ENCODE results near the gene TOMM22. TPM values are rescaled to one million over a fixed set of nuclear protein-coding genes. Genes with fewer than 3 reads are reported as not detected.

Gene TOMM22
- total RNA-seq, 4 donors from 2014 or later, result 15.6 to 56.2 (median 36.7) TPM

Other genes starting within 250 kb of the TOMM22 start
- gene KCNJ4, start 226.8 kb upstream of the TOMM22 start, total RNA-seq, result under 1 TPM in 3 of 4 donors, not detected in 1; 0.21 to 0.55 (median 0.32) TPM
- 1 to 10 TPM; 2.8 to 6.7 (median 3.9) TPM for gene KDELR3, start 213.9 kb upstream of the TOMM22 start, total RNA-seq
- 100 to 1,000 TPM; 315 to 696 (median 363) TPM for gene DDX17, start 175.6 kb upstream of the TOMM22 start, total RNA-seq
- gene DMC1, start 111.8 kb upstream of the TOMM22 start, total RNA-seq, result 10 to 100 TPM in 1 of 4 donors, 1 to 10 TPM in 1, under 1 TPM in 2; 0.25 to 19.0 (median 0.68) TPM
- 1 to 10 TPM in 3 of 4 donors, under 1 TPM in 1; 0.89 to 6.2 (median 2.2) TPM for gene FAM227A, start 25.6 kb upstream of the TOMM22 start, total RNA-seq
- 10 to 100 TPM in 3 of 4 donors, 1 to 10 TPM in 1; 9.9 to 25.7 (median 15.4) TPM for gene CBY1, start 25.3 kb upstream of the TOMM22 start, total RNA-seq
- gene JOSD1, start 19.0 kb downstream of the TOMM22 start, total RNA-seq, result 10 to 100 TPM; 51.4 to 87.4 (median 62.3) TPM
- 100 to 1,000 TPM in 1 of 4 donors, 10 to 100 TPM in 3; 73.0 to 100 (median 76.8) TPM for gene GTPBP1, start 24.0 kb downstream of the TOMM22 start, total RNA-seq
- gene SUN2, start 74.0 kb downstream of the TOMM22 start, total RNA-seq, result 100 to 1,000 TPM; 186 to 262 (median 232) TPM
- 10 to 100 TPM; 21.8 to 27.7 (median 27.6) TPM for gene DNAL4, start 112.2 kb downstream of the TOMM22 start, total RNA-seq
- 1 to 10 TPM; 1.0 to 2.4 (median 2.1) TPM for gene NPTXR, start 162.1 kb downstream of the TOMM22 start, total RNA-seq
- gene CBX6, start 190.3 kb downstream of the TOMM22 start, total RNA-seq, result 10 to 100 TPM; 11.5 to 31.4 (median 22.1) TPM